HG03025 (cell line): ENCODE results near the gene ZNF280D.
"Not testable (repeated sequence)": the region's sequence is repeated elsewhere in the genome, so short reads cannot be mapped to it uniquely, and the experiment has no call there.

ENCODE experiments used
- ATAC-seq: cut with Tn5 transposase; IDR thresholded peaks from one replicate; pipeline ENCODE4 v1.9.1; 2021; ENCODE audit warnings: mild to moderate bottlenecking, moderate library complexity; ENCODE audit not compliant: unreplicated experiment, low FRiP score

ZNF280D gene, protein sequence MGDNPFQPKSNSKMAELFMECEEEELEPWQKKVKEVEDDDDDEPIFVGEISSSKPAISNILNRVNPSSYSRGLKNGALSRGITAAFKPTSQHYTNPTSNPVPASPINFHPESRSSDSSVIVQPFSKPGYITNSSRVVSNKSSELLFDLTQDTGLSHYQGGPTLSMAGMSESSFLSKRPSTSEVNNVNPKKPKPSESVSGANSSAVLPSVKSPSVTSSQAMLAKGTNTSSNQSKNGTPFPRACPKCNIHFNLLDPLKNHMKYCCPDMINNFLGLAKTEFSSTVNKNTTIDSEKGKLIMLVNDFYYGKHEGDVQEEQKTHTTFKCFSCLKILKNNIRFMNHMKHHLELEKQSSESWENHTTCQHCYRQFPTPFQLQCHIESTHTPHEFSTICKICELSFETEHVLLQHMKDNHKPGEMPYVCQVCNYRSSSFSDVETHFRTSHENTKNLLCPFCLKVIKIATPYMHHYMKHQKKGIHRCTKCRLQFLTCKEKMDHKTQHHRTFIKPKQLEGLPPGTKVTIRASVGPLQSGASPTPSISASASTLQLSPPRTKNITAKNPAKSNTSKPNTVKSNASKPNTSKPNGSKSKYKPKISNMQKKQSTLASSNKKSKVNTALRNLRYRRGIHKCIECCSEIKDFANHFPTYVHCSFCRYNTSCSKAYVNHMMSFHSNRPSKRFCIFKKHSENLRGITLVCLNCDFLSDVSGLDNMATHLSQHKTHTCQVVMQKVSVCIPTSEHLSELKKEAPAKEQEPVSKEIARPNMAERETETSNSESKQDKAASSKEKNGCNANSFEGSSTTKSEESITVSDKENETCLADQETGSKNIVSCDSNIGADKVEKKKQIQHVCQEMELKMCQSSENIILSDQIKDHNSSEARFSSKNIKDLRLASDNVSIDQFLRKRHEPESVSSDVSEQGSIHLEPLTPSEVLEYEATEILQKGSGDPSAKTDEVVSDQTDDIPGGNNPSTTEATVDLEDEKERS

DNA sequence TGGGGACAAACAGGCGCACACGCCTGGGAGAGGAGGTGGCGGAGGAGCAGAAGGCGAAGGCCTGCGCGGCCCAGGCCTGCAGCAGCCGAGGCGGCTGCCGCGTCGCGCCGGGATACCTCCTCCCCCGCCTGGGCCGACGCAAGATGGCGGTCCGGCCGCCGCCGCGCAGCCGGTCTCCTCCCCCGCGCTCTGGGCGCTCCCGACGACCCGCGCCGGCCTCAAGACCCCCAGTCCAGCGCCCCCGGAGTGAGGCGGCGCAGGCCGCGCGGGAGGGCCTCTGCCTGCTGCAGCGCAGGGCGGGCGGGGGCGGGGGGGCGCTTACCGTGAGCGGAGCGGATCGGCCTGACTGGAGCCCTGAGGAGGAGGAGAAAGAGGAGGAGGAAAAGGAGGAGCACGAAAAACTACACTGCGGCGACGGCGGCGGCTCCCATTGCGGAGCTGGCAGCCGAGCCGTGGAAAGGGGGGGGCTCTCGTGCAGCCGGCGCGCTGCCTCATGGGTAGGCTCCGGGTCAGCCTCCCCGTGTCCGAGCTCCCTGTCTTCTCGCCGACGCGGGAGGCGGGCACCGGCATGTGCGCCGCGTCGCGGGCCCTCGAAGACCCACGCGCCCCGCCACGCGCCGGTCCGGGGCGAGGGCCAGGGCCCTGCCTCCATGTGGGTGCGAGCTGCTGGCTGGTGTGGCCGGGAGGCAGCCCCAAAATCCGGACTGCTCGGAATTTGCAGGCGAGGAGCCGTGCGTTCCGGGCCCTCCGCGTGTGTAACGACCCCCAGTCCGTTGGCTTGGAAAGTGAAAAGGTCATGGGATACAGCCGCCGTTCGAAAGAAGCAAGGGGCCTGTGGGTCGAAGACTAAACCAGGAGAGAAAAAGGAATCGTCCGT is at the start of gene ZNF280D:
Gene ZNF280D (minus strand): TSS at position 374 of the 877 bp plus-strand sequence. CDS start 26,400 bp downstream, outside the sequence.
- ATAC-seq, result peak; percentile 73

DNA sequence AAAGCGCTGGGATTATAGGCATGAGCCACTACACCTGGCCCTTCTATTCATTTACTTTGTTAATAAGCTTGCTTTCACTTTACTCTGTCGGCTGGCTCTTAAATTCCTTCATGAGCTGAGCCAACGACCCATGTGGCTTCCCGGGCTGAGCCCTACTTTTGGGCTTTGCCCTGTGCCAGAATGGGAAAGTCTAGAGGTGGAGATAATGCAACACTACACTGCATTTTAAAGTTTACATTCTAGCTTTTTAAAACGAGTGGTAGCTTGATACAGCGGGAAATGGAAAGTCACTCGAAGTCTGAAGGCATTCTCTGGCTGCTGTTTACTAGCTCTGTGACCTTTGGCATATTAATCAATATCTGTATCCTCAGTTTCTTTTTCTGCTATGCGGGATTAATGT is 49.0 kb upstream of the ZNF280D start:
- ATAC-seq, result no peak

DNA sequence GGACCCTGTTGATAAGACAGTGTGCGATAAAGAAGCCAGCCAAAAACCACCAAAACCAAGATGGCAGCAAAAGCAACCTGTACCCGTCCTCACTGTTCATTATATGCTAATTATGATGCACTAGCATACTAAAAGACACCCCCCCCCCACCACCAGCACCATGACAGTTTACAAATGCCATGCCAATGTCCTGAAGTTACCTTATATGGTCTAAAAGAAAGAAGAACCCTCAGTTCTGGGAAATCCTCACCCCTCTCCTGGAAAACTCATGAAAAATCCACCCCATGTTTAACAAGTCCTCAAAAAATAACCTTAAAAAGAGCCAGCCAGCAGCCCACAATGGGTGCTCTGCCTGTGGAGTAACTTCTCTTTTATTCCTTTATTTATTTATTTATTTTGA is 48.4 kb upstream of the ZNF280D start:
- no peak for ATAC-seq

DNA sequence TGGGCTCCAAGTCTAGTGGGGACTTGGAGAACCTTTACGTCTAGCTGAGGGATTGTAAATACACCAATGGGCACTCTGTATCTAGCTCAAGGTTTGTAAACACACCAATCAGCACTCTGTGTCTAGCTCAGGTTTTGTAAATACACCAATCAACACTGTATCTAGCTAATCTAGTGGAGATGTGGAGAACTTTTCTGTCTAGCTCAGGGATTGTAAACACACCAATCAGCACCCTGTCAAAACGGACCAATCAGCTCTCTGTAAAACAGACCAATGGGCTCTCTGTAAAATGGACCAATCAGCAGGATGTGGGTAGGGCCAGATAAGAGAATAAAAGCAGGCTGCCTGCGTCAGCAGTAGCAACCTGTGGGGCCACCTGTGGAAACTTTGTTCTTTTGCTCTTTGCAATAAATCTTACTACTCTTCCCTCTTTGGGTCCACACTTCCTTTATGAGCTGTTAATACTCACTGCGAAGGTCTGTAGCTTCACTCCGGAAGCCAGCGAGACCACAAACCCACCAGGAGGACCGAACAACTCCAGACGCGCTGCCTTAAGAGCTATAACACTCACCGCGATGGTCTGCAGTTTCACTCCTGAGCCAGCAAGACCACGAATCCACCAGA is 46.9 kb upstream of the ZNF280D start:
- ATAC-seq, result not testable (repeated sequence)

DNA sequence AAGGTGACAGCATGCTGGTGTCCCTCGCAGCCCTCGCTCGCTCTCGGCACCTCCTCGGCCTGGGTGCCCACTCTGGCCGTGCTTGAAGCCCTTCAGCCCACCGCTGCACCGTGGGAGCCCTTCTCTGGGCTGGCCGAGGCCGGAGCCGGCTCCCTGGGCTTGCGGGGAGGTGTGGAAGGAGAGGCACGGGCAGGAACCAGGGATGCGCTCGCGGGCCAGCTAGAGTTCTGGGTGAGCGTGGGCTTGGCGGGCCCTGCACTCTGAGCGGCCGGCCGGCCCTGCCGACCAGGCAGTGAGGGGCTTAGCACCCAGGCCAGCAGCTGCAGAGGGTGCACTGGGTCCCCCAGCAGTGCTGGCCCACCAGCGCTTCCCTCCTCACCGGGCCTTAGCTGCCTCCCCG is 46.1 kb upstream of the ZNF280D start:
- ATAC-seq, result not testable (repeated sequence)

DNA sequence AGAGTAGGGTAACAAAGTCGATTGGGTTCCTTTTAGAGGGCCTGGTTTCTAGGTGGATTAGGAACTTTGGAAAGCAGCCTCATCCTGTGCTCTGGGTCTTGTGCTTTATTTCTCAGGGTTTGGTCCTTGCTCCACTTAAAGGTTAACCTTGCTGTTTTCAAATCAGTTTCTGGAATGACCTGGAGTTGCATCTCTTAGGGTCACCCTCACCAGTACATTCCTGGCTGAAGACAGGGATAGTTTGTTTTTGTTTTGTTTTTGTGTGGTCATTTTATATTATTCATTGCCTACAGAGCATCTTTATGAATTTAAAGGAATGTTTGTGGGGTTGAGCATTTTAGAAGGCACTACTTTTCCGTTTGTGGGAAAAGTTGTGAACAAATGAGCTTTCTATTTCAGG is 45.5 kb upstream of the ZNF280D start:
- ATAC-seq, result no peak

DNA sequence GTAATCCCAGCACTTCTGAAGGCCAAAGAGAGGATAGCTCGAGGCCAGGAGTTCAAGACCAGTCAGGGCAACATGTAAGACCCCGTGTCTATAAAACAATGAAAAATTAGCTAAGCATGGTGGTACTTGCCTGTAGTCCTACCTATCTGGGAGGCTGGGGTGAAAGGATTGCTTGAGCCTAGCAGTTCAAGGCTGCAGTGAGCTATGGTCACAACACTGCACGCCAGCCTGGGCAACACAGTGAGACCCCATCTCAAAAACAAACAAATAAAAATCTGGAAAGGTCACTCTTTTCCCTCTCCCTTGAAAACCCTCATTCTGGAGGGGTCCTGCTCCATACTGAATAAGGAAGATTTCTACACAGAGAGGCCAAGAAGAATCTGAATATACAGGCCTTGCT is 43.5 kb upstream of the ZNF280D start:
- ATAC-seq, result no peak

DNA sequence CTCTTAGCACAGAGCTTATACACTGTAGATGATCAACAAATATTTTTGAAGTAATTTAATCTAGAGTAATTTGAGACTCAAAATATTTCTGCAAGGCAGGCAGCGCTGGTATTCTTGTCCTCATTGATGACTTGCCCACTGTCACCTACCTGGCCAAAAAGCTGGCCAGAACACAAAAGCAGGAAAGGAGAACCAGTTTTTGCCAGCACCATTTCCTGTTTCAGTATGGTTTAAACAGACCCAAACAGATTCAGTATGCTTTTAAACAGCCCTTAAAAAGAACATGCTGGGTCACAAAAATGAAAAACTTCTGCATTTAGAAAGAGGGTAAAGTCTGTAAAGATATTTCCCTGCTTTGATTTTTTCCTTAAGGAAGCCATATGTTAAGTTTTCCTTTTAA is 42.3 kb upstream of the ZNF280D start:
- ATAC-seq, result no peak

DNA sequence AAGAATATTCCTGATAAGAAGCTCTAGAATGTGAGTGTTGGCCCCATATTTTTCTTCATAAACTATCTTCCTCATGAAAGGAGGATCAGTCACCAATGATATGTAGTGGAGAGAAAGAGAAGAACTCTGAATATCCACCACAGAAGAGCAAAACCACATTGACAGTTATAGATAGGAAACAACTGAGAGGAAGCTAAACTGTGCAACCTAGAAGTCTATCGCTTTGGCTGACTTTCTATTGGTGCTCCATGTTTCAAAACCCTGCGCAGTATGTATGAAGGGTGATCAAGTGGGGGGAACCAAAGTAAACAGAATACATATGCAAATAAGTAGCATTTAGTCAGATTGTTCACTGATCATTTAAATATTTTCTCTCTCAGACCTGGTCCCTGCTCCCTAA is 41.0 kb upstream of the ZNF280D start:
- no peak for ATAC-seq

DNA sequence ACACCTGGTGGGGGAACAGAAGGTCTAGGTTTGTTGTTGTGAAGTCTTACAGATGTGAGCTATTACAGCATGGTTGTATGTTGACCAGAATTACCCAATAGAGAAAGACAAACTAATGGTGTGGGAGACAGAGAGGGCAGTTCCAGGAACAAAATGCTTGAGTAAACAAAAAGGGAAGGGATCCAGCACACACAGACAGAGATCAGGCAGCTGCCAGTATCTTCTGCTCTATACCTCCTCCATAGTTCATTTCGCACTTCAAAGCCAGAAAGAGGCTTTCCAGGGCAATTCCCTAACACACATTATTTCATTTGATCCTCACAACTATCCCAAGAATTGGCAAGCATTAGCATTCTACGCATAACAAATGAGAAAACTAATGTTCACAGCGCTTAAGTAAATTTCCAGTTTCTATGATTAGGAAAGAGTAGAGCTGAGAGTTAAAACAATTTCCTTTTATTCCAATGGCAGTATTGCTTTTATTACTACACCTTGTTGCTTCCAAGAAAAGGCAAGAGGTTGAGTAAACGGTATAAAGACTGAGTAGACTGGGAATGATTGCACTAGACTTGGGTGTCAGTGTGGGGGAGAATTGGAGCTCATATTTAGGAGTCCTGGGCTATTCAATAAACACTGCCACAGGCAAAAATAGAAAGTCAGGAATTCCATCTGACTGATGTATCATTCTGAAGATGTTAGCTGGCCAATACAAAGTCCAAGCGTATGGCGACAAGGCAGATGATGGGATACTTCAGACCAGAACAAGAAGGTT is 39.7 kb upstream of the ZNF280D start:
- no peak for ATAC-seq

DNA sequence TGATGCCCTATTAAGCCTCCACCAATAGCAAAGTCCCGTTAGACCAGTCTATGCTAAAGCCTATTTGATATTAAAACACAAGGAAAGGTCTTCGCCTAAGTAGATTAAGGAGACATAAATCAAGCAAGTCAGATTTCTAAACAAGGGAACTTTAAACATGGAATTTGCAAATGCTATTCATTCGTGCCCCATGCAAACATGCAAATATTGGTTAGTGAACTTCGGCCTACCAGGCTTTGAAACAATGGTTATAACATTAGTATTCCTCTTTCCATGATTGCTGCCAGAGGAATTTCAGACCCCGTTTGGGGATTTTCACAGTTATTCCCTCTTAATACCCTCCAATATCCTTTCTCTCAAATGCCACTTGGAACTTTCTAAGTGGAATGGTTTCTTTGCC is 36.9 kb upstream of the ZNF280D start:
- no peak for ATAC-seq

DNA sequence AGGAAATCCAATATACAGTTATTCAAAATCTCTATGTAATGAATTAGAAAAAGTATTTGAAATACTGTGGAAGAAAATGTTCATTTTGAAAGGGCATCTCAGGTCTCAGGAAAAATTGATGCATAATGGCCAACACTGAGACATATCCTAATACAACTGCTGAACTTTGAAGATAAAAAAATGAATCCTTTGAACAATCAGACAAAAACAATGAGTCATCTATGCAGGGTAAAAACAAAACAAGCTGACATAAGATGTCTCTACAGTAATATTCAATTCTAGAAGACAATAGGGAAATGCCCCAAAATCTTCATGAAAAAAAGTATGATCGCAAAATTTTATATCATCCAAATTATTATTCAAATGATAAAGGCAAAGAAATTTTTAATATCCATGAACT is 34.0 kb upstream of the ZNF280D start:
- ATAC-seq, result no peak

DNA sequence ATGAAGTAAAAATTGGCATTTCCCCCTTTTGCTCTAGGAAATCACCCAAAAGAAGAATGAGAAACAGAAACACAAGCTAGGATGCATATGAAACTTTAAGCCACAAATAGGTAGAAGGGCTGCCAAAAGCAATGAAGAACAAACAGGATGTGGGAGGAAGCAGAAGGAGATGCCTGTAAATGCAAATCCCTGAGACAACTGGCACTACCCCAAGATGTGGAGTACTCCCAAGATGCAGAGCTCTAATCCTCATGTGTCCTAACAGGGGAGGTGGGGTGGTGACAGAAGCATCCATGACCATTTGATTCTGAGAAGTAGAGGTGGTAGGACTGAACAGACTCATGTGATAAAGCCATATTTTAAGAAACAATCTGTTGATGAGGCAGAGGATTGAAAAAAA is 31.9 kb upstream of the ZNF280D start:
- no peak for ATAC-seq

DNA sequence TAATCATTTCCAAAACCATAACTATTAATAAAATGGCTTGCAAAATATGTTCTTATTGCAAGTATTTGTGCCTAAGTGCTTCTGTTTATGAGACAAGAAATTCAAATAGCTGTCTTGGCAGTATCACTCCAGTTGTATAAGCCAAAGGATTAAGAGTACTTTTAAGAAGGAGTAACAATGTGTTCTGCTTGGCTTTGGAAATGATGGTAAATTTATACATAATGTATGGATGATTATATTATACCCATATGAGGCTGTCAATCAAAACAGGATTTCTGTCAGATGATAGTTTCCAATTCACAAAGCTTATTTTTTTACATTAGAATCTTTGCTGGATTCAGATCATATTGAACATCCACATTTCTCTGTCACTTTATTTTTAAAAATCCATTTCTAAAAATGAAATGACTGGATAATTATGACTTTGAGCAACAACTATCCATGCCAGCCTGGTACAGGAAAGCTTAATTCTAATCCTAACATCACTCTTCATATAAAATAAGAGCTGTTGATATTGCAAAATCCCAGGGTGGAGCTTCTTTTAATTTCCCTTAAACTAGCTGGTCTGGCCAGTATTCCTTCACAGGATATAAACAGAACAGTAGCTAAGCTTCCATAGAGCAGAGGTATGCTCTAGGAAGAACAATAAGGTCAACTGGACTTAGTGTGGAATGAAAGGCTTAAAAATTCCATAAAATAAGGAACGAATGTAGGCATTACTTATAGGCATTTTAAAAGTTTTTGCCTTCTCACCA is 30.0 kb upstream of the ZNF280D start:
- ATAC-seq, result no peak

DNA sequence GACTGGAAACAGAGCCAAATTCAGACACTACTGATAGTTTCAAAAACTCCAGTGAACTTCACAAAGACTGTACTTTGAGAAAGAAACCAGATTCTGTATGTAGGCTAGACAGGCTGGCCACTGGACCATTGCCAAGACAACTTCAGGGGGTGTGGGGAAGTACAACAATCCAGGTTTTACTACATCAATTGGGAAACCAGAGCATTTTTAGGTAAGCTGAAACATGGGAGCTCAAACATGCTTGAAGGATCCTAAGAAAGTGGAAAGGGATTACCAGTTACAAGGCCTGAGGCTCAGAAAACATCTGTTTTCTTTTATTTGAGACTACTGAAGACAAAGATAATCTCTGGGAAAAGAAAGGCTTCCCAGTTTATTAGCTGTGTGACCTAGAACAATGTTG is 26.9 kb upstream of the ZNF280D start:
- no peak for ATAC-seq

DNA sequence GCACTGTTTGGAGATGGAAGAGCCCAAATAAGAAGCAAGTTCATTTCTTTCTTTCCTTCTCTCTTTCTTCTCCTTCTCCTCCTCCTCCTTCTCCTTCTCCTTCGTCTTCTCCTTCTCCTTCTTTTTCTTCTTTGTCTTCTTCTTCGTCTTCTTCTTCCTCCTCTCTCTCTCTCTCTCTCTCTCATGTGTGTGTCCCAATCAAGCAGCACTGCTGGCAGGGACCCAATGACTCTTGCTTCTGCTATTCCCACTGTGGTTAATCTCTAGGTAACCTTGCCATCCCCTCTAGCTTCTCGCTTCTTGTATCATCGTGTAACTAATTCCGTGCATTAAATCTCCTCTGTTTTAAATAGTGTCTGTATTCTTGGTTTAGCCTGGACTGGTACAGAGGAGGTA is 26.1 kb upstream of the ZNF280D start:
- no peak for ATAC-seq

DNA sequence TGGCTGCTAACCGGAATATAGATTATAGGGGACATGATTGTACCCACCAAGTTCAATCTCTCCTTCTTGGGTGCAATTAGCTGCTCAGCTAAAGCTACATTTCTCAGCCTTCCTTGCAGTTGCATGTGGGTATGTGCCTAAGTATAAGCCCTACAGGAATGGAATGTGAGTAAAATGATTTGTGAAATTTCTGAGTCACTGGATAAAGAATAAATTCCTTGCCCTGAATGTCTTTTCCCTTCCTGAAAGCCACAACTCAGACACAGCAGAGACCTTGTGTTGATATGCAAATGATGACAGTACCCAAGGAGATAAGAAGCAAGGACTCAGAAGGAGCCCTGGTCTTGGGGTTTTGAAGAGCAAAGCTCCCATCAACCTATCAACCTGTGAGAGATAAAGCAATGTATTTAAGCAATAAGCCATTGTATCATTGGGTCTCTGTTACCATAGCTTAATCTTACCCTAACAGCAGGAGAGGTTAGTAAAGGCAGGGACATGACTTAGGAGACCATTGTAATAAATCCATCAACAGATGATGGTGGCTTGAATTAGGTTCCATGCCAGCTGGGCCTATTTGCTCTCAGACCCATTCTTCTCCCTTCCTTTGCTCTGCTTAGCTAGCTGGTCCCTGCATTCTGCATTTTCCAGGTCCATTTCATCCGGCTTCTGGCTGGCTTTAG is 25.6 kb upstream of the ZNF280D start:
- no peak for ATAC-seq

DNA sequence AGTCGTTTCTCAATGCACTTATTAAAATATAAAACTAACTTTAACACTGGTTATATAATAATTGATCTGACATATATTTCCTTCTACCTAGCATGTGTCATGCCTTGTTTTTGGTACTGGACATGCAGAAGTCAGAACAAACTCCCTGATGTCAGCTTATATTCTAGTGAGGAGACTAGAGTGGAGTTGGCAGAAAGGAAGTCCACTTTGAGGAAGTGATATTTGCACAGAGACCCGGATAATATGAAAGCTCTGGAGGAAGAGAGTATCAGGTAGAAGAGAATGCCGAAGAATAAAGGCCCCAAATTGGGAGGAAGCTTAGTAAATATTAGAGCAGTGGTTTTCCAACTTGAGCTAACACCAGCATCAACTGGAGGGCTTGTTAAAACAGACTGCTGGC is 24.6 kb upstream of the ZNF280D start:
- ATAC-seq, result no peak
